GM13977 (cell line): ENCODE results near the gene TANC2.
A peak's percentile ranks its signal among the peaks of the same experiment; 100 is the strongest.

Experiments used
- DNase-seq: peaks from one replicate; pipeline ENCODE4 v3.0.0; 2012; ENCODE audit warnings: low spot score
- CTCF ChIP-seq: IDR thresholded peaks from 2 replicates; pipeline ENCODE4 v1.5.1; 2012; ENCODE audit warnings: mild to moderate bottlenecking, control low read depth; ENCODE audit not compliant: insufficient read depth; ENCODE audit errors: extremely low read depth, missing control alignments
- in situ Hi-C: fragments of 300-500 bp; cut with MboI; formaldehyde crosslinking; loops from one replicate; pipeline ENCODE4 v1.12.0; 2022; ENCODE audit warnings: low sequenced_read_pairs, low pct_unique_long_range_greater_than_20kb, mixed read lengths, inconsistent platforms; ENCODE audit not compliant: unreplicated experiment

The TANC2 gene

GRCh38 chr17:62965686-62966425 lies at the start of gene TANC2:
Gene TANC2, plus strand, starts transcription at chr17:62966235. Its CDS starts 43,325 bp downstream, at chr17:63009560.
- no peak for TF ChIP-seq CTCF
- in situ Hi-C loops, result loop anchor here (25.0 kb wide), 1 partner anchor 254 kb away; no protein-coding TSS in a partner anchor
- peak; percentile 85 for DNase-seq

- no peak for DNase-seq
- TF ChIP-seq CTCF, result no peak
- in situ Hi-C loops, result no loop called here
Measured at GRCh38 chr17:62916684-62917571, 49.1 kb upstream of the TANC2 start.

GRCh38 chr17:62919388-62919787 lies 46.6 kb upstream of the TANC2 start:
- in situ Hi-C loops, result no loop called here
- no peak for DNase-seq
- TF ChIP-seq CTCF, result no peak

GRCh38 chr17:62920300-62920699 lies 45.7 kb upstream of the TANC2 start:
- no peak for DNase-seq
- in situ Hi-C loops, result no loop called here
- no peak for TF ChIP-seq CTCF

GRCh38 chr17:62921817-62922216 lies 44.2 kb upstream of the TANC2 start:
- no peak for DNase-seq
- TF ChIP-seq CTCF, result no peak
- in situ Hi-C loops, result no loop called here

GRCh38 chr17:62923258-62924150 lies 42.5 kb upstream of the TANC2 start:
- no peak for TF ChIP-seq CTCF
- in situ Hi-C loops, result no loop called here
- no peak for DNase-seq
